Cerebellar cortex (tissue), 1 donor: ENCODE results near the gene PVR.
"Not testable (repeated sequence)": the region's sequence is repeated elsewhere in the genome, so short reads cannot be mapped to it uniquely, and the experiment has no call there.

Experiments
- DNase-seq: peaks from one replicate; pipeline ENCODE4 v3.0.0-alpha.2; 2015; ENCODE audit warnings: low spot score

The PVR gene

DNA sequence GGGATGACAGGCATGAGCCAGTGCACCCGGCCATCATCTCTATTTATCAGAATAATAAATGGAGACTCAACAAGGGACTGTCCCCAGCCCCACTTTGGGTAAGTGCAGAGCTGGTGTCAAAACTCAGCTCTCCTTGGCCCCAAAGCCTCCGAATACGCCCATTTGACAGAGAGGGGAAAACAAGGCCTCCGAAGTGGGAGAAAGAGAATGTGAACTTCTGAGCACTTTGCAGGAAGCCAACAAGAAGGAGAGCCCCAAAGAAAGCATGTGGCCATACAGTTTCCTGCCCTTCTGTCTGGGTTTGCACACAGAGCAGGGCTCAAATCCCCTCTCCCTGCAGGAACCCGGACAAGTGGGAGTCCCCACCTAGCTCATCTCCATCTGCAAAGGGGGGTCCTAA lies 56.8 kb downstream of the PVR start:
- DNase-seq, result no peak

DNA sequence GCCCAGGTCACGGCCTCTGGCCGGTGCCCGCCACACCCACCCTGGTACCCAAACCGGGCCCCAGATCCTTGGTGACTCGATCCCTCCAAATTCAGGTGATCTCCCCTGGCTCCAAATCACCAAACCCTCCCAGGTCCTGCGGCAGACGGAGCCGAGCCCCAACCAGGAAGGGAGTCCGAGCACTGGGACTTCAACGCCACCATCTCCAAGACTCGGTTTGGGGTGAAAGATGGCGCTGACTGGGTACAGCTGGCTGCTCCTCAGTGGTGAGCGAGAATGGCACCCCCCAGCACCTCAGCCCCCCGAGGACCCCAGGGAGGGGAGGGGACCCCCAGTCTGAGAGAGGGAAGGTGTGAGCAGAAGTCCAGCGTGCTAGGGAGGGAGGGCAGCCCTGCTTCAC lies 57.5 kb downstream of the PVR start:
- no peak for DNase-seq

DNA sequence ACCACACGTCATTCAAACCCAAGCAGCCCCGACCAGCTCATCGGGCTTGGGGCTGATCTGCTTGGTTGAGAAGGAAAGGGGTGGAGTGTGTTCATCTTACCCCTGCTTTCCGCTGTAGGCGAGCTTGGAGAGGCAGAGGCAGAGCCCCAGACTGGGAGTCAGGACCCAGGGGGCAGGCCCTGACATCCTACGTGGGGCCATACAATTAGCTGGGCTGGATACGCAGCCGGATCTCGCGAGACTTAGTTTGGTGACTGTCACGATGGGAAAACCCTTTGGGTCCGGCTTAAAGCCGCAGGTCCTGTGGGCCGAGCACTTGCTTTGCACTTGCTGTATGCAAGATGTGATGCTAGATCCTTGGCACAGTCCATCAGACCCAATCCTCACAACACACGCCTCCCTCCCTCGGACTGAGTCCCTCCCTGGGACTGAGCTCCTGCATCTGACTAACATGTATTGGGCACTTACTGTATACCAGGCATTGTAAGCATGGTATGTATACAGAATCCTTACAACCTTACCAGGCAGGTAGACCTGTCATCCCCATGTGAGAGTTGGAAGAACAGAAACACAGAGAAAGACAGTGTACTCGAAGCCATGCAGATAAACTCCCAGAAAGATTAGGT lies 59.0 kb downstream of the PVR start:
- DNase-seq, result no peak

DNA sequence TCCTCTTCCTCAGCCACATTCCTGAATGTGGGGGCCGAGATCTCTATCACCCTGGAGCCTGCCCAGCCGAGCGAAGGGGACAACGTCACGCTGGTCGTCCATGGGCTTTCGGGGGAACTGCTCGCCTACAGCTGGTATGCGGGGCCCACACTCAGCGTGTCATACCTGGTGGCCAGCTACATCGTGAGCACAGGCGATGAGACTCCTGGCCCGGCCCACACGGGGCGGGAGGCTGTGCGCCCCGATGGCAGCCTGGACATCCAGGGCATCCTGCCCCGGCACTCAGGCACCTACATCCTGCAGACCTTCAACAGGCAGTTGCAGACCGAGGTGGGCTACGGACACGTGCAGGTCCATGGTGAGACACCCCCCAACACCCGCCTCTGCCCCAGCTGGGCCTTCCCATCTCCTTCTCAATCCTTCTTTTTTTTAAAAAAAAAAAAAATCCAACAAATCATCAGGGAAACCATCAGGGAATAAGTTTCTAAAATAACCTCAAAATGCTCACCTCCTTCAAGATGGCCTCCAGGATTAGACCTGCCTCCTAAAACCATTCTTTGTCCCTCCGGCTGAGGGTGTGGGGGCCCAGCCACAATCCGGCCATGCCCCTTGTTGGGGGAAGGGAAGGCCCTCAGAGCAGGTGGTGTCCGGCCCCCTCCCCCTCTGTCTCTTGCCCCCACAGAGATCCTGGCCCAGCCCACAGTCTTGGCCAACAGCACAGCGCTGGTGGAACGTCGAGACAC lies 59.8 kb downstream of the PVR start:
- no peak for DNase-seq

DNA sequence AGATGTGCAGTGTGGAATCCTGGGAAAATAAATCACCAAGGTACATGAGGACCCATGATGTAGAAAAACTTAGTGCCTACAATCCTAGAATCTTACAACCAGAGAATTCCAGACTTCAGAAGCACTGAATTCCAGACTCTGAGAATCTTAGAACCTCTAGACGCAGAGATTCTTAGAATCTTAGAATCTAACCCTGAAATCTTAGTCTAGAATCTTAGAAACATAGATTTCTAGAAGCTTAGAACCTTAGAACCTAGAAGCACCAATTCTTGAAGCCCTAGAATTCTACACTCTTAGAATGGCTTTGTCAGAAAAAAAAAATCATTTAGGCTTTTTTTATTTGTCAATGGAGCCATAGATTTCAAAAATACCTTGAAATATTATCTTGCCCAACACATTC lies 61.3 kb downstream of the PVR start:
- no peak for DNase-seq

DNA sequence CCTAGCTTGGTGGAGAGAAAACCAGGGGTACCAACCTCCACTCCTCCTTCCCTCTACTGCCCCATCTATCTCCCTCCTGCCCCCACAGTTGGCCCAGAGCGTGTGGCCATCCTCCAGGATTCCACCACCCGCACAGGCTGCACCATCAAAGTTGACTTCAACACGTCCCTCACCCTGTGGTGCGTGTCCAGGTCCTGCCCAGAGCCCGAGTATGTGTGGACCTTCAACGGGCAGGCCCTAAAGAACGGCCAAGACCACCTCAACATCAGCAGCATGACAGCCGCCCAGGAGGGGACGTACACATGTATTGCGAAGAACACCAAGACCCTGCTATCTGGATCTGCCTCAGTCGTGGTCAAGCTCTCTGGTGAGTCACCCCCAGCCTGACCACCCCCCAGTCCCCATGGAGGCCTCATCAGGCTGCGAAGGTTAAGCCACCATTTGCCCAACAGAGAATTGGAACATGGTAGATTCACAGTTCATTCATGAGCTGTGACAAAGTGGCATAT lies 61.8 kb downstream of the PVR start:
- DNase-seq, result no peak

DNA sequence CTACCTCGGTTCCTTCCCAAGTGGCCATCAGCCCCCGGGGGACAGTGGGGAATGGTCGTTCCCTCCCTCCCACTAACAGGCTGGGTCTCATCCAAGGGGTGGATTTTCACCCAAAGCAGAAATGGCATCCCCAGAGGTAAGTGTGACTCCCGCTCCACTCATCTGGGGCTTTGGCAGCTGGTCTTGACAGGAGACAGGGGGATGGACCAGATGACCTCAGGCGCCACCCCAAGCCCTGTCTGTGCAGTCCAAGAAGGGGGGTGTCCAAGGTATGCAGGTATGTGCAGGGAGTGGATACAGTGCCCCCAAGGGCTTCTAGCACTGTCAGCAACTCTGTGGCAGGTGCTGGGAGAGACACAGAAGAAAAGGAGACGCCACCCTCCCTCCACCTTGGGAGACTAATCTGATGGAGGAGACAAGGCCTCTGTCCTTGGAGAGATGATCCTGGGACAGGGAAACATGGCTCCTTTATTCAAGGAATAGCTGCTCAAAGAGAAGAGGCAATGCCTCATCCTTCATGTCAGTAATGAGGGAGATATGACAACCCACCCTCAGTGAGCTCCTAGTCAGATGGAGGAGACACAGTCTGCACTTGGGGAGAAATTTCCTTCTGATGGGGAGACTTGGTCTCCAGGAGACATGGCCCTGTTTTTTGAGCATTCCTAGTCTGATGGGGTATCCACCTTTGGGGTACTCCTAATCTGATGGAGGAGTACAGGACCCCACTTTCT lies 63.0 kb downstream of the PVR start:
- no peak for DNase-seq

DNA sequence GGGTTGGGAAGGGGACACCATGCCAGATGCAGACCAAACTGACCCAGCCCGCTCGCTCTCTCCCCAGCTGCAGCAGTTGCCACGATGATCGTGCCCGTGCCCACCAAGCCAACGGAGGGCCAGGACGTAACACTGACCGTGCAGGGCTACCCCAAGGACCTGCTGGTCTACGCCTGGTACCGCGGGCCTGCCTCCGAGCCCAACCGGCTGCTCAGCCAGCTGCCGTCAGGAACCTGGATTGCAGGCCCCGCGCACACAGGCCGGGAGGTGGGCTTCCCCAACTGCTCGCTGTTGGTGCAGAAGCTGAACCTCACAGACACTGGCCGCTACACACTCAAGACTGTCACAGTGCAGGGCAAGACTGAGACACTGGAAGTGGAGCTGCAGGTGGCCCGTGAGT lies 64.1 kb downstream of the PVR start:
- DNase-seq, result no peak

DNA sequence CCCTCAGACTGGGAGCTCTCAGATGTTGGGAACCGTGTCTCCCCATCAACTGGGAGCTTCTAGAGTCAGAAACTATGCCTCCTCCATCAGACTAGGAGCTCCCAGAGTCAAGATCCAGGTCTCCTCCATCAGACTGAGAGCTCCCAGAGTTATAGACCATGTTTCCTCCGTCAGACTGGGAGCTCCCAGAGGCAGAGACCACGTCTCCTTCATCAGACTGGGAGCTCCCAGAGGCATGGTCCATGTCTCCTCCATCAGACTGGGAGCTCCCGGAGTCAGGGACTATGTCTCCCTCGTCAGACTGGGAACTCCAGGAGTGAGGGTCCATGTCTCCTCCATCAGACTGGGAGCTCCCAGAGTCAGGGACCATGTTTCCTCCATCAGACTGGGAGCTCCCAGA lies 65.2 kb downstream of the PVR start:
- DNase-seq, result no peak

DNA sequence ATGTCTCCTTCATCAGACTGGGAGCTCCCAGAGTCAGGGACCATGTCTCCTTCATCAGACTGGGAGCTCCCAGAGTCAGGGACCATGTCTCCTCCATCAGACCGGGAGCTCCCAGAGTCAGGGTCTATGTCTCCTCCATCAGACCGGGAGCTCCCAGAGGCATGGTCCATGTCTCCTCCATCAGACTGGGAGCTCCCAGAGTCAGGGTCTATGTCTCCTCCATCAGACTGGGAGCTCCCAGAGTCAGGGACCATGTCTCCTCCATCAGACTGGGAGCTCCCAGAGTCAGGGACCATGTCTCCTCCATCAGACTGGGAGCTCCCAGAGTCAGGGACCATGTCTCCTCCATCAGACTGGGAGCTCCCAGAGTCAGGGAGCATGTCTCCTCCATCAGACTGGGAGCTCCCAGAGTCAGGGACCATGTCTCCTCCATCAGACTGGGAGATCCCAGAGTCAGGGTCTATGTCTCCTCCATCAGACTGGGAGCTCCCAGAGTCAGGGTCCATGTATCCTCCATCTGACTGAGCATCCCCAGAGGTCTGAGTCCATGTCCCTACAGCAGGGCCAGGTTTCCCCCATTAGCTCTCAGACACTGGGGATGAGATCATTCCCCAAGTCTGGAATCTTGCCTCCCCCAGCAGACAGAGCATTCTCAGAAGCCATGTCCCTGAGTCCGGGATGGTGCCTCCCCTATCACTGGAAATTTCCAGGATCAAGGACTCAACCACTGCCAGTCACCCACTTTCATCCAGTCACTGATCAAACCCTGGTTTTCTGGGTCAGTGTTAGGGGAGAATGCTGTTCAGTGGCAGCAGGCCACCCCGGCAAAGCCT lies 65.9 kb downstream of the PVR start:
- not testable (repeated sequence) for DNase-seq

DNA sequence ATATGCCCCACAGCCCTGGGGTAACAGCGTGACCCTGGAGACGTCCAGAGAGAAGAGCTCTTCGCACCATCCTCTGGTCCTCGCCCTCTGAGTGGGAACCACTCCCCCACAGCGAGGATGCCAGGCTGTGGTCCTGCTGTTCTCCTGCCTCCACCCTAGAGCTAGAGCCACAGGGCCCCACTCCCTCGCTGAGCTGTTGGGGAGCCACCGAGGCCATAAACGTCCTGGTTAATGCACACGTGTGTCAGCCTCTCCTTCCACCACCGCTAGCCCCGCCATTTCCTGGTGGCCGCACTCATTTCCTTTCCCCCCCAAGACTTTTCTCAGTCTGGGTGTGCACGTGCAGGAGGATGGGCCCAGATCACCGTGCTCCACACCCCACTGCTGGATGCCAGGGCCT lies 66.8 kb downstream of the PVR start:
- DNase-seq, result no peak

DNA sequence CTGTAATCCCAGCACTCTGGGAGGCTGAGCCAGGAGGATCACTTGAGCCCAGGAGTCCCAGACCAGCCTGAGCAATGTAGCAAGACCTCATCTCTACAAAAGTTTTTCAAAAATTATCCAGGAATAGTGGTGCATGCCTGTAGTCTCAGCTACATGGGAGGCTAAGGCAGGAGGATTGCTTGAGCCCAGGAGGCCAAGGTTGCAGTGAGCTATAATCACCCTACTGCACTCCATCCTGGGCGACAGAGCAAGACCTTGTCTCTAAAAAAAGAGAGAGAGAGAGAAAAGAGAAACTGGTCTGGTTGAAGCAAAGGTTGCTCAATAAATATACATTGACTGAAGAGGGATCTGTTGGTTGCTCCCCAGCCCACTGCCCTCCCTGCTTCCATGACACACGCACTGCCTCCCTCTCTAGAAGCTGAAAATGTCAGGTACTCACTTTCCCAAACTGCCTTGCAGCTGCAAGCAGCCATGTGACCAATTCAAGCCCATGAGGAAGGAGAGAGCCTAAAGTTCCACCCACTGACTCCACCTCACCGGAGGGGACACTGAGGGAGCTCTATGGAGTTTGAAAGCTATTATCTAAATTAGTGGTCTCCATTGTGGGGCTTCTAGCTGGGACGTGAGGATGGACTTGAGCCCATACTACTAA lies 69.3 kb downstream of the PVR start:
- peak; percentile 35 for DNase-seq
